Measurements from ENCODE around the gene NEDD9.
A peak's percentile ranks its signal among the peaks of the same experiment; 100 is the strongest.

- TF ChIP-seq POLR2A (IDR thresholded peaks at IDR 0.05), result no peak
- peak in 4 of 5 experiments; percentile 11 to 38 (median 25) for TF ChIP-seq CTCF (IDR thresholded peaks at IDR 0.05)
Measured at GRCh38 chr6:11241793-11242201, 9.3 kb upstream of the NEDD9 start.
